8988T (cell line): ENCODE measurements around the gene CXCL12.

Source experiments
- DNase-seq: peaks from one replicate; pipeline ENCODE4 v3.0.0; 2011

CXCL12 gene

DNA sequence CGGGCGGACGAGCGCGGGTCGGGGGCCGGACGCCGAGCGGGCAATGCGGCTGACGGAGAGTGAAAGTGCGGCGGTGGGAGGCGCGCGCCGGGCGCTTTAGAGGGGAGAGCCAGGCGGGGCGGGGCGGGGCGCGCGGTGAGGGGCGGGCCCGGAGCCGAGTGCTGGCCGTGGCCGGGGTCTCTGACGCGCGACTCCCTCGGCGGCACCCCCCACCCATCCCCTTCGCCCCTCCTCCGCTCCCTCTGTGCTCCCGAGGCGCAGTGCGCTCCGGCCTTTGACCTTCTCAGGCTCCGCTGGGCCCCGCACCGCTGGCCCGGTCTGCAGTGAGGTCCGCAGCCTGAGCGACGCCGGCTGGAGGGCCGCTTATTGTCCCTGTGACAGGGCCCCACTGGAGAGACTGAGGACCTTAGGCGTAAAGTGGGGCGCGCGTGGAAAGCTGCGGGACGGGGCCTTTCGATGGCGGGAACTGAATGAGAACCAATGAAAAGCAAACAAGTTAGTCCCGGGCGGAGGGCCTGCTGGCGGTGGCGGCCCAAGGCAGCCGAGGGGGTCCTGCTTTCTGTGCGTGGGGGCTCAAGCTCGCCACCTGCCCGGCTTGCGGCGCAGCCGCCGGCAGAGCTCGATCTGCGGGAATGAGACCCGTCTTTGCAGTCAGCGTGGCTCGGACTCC is at the start of gene CXCL12:
TSS of gene CXCL12 (minus strand) at position 72 of the 670 bp plus-strand sequence. CDS start 92 bp downstream, outside the sequence.
- DNase-seq: no peak

DNA sequence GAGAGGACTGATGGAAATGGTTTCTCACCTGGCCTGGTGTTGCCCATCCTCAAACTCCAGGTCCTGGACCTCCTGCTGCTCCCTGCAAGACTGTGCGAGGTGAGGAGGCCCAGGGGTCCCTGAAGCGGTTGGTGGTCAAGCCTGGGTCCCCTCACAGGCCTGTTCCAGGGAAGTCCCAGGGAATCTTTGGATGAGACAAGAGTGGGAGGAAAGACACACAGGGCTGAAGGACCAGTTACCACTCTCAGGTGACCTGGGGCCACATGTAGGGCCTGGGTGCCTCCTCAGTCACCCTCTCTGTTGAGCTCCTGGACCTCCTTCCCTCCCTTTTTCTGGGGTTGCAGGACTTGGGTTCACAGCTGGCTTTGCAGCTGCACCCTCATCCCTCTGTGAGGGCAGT is 42.6 kb upstream of the CXCL12 start:
- DNase-seq: no peak

GRCh38 chr10:44427037-44427436 is 42.1 kb upstream of the CXCL12 start:
- no peak for DNase-seq

DNA sequence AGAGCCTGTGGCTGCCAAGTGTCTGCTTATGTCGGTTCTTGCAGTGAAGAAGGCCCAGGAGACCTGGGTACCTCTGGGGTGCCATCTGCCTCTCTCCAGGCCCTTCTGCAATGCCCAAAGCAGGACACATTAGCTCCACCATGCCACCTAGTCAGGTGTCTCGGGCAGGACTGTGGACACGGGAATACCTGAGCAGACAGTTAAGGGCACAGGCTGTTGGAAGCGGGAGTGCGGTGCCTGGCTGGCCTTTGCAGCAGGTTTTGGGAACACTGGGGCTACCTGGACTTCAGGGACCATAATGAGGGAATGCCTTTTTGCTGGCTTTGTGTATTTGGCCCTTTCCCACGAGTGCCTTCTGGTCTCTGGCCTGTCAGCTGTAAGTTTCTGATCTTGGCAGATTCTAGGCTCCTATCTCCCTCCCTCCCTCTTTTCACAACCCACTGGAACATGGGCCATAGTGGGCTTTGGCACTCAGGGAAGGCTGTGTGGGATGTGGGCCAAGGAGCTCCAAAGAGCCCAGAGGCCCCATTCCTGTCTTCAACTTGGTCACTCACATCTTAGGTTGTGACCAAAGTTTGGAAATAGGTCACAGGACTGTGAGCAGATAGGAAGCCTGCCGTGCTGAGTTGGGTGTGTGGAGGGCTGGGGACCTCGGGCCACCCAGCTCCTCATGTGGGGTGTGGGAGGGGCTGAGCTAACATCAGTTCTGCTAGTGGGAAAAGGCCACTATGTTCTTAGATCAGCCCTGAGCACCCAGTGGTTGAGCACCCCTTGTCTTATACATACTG is 41.5 kb upstream of the CXCL12 start:
- no peak for DNase-seq

DNA sequence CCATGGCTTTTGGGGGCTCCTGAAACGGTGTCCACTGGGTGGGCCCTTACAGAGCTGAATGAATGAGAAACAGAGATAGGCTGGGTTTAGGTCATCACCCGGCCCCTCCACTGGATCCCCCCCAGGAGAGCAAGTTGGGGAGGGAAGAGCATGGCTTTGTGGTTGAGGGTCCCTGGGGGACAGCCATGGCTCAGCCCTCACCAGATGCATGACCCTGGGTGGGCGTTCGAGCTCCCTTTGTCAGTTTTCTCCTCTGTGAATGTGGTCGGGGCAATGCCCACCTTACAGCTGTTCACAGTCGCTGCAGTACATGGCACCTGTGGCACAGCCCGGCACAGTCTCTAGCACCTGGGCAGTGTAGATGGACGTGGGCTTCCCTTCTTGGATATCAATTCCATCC is 40.6 kb upstream of the CXCL12 start:
- no peak for DNase-seq

- no peak for DNase-seq
Measured at GRCh38 chr10:44424957-44425356, 40.1 kb upstream of the CXCL12 start.

DNA sequence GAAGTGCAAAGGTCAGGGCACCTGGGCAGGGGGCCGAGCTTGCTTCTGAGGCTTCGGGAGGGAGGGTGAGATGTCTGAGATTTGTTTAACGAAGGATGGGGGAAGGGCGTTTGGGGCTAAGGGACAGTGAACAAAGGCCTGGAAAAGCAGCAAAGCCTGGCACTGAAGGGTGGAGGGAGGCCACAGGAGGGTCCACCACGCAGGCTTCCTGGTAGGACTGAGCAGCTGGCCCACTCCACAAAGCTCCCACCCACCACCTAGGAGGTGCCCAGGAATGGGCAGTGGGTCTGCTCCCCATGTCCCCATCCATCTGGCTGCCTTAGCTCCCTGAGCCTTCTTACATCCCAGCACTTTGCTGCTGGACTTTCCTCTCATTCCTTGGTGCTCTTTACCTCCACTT is 39.4 kb upstream of the CXCL12 start:
- DNase-seq: no peak

DNA sequence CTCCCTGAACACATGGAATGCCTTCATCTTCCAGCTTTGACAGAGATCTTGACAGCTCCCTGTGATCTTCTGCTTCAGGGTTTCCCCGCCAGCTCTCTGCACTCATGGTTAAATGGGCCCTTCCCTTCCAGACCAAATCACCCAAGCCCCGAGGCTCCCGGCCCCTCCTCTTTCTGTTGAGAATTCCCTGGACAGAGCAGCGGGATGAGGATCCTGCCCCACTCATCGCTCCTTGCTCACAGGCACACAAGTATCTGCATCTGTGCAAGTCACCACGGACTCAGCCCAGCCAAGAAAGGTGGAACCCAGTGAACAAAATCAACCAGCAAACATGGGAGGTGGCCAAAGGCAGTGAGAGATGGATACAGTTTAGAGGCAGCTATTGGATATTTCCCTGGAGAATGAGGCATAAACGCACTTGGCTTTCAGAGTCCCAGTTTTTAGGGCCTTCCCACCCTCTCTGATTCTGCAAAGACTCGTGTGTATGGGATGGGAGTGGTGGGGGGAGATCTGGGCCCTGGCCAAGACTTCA is 37.7 kb upstream of the CXCL12 start:
- no peak for DNase-seq

DNA sequence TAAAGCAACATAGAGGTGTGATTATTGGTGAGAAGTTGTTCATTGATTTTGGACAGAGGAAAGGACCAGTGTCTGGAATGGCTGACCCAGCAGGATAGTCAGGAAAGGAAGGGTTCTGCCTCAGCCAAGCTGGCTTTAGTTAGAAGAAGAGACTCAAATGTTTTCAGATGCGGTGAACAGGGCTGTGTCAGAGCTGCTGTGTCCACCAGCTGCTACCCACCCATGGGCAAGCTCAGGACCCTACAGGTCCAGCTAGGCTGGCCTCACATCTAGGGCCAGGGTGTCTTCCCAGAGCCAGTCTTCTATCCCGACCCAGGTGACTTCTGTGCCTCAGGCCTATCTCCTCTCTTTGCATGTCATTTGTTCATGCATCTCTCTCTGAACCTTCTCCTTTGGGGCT is 37.3 kb upstream of the CXCL12 start:
- DNase-seq: no peak

- DNase-seq: no peak
Measured at GRCh38 chr10:44419790-44420549, 35.1 kb upstream of the CXCL12 start.

DNA sequence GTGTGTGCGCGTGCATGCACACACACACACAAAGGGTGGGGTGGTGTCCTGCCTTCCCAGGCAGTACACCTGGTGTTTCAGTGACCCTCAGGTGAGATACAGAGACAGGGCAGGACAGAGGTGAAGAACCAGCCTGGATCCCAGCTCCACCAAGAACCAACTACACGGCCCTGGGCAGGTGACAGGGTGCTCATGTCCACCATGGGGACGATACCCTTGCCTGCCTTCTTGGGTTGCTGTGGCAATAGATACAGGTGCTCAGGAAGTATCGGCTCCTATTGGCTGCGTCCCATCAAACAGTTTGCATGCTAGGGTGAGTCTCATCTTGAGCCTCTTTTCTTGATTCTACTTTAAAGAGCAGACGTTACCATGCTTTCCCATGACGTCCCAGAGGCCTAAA is 33.7 kb upstream of the CXCL12 start:
- no peak for DNase-seq

DNA sequence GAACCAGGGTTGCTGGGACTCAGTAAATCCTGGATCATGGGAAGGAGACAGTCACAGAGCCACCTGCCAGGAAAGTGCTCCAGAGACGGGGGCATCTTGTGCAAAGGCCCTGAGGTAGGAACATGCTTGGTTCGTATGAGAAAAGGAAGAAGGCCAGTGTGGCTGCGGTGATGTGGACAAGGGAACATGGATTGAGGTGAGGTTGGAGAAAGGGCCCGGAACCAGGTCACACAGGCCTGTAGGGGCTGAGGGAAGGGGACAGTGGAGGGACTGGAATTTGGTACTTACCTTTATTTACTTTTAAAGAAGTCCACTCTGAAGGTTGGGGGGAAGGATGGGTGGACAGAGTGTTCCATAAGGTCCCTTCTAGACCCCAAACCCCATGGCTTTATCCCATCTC is 32.9 kb upstream of the CXCL12 start:
- DNase-seq: no peak

DNA sequence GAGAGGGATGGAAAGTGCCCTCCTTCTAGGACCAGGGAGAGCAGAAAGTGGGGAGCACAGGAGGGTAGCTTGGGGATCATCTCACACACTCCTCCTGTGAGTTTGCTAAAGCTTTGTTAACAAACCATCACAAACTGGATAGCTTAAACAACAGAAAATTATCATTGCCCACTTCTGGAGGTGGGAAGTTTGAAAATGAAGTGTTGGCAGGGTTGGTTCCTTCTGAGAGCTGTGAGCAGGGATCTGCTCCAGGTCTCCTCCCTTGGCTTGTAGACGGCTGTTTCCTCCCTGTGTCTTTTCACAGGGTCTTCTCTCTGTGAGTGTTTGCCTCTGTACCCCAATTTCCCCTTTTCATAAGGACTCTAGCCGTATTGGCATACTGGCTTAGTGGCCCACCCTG is 32.0 kb upstream of the CXCL12 start:
- no peak for DNase-seq

- DNase-seq: no peak
Measured at GRCh38 chr10:44416021-44416771, 31.3 kb upstream of the CXCL12 start.

GRCh38 chr10:44415121-44415520 is 30.2 kb upstream of the CXCL12 start:
- no peak for DNase-seq

DNA sequence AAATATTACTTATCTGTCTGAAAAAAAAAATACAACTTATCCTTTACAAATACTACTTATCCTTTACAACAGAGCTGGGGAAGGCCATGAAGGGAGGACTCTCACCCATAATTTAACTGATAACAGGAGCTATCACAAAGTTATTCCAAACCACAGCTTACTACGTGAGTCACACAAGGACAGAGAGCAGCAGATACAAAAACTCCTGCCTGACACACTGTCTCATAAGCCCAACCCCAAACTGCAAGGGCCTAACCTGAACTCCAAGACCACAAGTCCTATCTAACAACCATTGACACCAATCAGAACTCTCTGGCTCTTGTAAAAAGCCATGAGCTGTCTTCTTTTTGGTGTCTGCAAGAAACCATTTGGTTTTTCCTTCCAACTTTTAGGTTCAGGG is 28.5 kb upstream of the CXCL12 start:
- no peak for DNase-seq

DNA sequence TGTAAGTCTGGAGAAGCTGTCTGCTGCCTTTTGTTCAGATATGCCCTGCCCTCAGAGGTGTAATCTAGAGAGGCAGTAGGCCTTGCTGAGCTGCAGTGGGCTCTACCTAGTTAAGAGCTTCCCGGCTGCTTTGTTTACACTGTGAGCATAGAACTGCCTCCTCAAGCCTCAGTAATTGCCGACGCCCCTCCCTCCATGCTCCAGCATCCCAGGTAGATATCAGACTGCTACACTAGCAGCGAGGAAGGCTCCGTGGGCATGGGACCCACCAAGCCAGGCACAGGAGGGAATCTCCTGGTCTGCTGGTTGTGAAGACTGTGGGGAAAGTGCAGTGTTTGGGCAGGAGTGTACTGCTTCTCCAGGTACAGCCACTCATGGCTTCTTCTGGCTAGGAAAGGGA is 26.4 kb upstream of the CXCL12 start:
- no peak for DNase-seq

GRCh38 chr10:44404741-44405437 is 20.0 kb upstream of the CXCL12 start:
- no peak for DNase-seq

DNA sequence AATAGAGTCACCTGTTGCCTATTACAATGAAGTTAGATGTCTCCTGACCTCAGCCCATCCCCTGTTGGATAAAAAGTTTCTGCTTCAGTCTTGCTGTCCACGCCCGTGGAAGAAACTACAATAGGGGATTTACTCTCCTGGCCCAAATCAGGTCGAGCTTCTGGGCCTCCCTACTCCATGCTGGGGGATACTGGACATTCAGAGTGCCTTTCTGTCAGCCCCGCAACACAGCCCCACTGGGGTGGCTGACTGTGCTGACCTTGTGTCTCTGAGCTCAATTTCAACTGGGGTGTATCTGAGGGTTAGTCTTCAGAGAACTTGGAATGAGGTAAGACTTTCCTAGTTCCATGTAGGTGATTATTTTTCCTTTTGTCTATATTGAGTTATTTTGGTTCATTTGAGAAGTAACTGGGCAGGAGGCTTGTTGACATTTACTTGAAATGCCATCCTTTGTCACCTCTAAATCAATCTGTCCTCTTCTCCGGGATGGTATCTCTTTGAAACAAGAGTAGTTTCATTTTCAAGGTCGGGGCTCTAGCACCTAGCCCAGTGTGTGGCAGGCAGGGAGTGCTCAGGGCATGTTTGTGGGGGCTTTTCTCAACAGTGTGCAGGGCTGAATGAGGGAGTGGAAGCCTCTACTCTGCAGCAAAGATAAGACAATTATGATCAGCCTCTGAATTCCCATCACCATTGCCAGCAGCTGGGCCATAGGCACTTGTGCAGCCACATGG is 17.7 kb upstream of the CXCL12 start:
- no peak for DNase-seq

- DNase-seq: no peak
Measured at GRCh38 chr10:44400541-44400940, 15.6 kb upstream of the CXCL12 start.

DNA sequence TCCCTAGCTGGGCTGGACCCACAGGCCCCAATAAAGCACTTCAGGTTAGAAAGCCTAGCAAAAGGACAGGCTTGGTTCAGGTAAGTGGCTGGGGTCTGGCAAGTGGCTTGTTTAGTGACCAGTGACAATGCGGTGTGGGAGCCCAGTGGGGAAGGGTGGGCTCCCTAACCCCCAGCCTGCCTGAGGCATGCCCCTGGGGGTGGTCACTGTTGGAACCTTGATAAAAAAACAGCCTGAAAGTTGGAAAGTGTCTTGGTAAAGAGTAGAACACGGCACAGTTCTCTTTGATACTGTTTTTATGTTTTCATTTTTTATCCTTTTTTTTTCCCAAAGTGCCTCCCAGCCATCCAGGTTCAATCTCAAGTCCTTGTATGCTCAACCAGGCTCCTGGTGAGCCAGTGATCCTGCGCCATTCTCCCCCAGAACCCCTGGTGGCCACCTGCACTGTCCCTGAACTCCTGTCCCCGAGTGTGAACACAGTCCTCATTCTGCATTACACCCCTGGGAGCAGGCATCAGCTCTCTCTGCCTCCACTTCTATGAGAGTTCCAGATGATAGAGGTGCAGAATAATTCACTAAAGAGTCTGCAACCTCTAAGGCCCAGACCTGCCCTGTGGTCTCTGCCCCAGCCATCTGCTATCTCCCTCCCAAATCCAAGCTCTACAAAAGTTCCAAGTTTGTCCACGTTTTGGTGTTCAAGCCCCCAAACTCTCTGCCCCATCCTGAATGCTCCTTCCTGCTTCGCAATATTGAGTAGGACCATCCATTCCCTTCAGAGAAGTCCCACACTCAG is 15.0 kb upstream of the CXCL12 start:
- DNase-seq: no peak
